NCI-H2029 treated with DMSO at 0.1 percent for 48 hours (cell line): Measurements from ENCODE around the gene MLLT3.

ENCODE experiments used
- DNase-seq: peaks from one replicate; lab custom pipeline; 2025; lab: John Stamatoyannopoulos, UW

Gene MLLT3

GRCh38 chr9:20476912-20477521 is 145.3 kb downstream of the MLLT3 start:
- no peak for DNase-seq

- DNase-seq: no peak
These were observed 147.8 kb downstream of the MLLT3 start for GRCh38 chr9:20474496-20474895.

DNA sequence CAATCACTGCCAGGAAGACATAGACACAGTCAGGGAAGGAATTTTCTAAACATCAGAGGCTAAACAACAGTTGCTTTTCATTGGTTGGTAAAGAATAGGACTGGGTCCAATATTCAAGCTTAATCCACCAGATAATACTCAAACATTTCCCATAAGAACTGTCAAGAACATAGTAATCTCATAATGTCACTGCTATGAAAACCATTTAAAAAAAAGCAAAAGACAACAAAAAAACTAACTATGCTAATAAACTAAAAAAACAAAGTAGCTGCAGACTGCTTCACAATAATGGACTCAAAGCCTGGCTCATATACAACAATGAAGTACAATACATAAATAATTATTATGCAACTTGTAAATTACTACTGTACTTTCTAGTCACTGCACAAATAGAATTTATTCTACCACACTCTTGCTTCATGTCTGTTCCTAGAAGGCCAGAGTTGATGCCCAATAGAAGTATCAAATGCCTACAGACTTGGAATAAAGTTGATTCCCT is 148.7 kb downstream of the MLLT3 start:
- DNase-seq: no peak

GRCh38 chr9:20472342-20473045 is 149.8 kb downstream of the MLLT3 start:
- DNase-seq: no peak

GRCh38 chr9:20466328-20467008 is 155.8 kb downstream of the MLLT3 start:
- DNase-seq: no peak

DNA sequence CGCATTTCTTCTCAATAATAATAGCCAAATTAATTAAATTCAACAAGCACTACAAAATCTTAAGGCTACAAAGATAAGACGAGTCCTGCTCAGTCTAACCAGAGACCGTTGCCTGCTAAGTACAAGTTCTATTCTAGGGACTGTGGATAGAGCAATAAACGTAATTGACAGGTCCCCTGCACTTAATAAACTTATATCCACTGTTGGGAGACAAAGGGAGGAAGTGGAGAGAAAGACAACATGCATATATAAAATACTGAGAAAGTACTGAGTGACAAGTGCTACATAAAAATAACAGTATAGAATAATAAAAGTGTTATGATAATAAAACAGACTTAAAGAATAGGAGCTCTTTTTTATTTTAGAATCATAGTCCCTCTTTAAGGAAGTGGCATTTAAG is 158.1 kb downstream of the MLLT3 start:
- no peak for DNase-seq

DNA sequence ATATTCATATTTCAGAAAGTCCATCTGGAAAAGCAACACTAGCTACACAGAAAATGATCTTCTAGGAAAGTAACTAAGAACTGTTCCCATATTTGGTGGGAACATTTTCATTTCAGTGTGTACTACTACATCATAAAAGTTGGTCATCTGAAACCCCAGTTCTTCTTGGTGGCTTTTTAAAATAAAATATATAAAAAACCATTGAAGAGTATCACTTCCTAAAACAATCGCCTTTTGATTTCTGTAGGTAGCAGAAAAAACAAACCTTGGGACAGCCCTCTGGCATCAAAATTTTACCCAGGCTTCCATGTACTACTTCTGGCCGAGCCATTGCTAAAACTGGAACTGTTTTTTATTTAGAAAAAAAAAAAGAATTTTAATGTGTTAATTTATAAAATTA is 158.5 kb downstream of the MLLT3 start:
- DNase-seq: no peak

DNA sequence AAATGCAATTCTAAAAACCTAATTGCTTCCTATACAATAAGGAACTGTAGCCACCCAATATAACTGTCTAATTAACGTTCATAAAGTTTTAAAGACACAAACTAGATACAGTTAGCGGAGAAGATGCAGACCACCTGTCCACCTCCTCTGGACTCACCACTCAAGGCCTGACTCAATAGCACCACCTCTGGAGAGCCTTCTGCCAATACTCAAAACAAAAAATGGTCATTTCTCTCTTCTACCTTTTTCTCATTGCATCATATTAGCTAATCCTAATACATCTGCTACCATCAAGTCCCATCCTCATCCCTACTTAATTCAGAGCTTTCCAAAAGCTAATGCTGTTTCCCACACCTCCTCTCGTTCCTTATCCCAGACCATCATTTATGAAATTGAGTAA is 159.9 kb downstream of the MLLT3 start:
- no peak for DNase-seq

DNA sequence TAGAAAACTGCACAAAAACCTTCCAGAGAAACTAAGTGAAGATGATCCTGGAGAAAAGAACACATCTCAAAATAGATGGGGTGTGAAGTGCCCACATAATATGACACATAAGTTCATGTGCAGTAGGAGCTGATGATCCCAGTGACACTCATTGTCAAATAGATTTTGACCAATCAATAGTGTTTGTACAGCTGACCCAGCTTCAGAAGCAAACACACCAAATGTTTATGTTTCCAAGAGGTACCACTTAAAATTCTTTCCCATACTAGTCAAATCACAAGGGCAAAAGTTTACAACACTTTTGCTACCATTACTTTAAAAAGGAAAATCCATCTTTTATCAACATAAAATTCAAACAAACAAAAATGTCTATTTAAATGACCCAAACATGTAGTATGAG is 175.0 kb downstream of the MLLT3 start:
- DNase-seq: no peak

- DNase-seq: no peak
These were observed 176.1 kb downstream of the MLLT3 start for GRCh38 chr9:20446248-20446647.

DNA sequence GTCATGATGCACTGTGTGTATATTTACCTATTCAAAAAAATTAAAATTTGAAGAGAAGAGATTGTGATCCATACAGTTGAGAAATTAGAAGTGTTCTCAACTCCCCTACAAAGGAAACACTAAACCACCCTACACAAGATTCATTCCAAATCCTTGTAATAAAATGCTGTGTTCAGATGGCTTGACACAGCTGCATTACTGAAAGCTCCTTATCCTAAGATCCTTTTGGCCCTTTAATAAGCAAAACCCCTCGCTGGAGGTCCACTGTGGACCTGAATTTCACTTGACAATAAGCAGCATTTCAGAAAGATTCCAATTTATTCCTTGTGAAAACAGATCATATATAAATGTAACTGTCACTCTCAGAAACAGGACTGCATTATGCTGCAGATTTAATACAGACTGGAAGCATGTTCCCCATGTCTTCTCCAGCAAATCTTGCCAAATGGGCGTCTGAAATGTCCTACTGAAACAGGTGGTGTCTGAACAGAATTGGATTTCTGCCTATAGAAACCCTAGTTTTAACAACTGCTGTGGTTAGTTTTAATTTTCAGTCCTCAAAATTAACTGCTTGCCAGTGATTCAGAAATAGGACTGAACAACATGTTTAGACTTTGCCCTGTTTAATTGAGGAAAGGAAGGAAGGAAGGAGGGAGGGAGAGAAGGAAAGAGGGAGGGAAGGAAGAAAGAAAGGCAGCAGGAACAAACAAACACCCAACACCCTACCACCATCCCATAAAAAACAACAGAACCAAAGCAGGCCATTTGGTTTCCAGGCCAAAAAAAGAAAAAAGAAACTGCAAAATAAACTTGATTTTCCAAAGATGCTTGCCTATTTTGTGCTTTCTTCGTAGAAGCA is 179.6 kb downstream of the MLLT3 start:
- DNase-seq: no peak

DNA sequence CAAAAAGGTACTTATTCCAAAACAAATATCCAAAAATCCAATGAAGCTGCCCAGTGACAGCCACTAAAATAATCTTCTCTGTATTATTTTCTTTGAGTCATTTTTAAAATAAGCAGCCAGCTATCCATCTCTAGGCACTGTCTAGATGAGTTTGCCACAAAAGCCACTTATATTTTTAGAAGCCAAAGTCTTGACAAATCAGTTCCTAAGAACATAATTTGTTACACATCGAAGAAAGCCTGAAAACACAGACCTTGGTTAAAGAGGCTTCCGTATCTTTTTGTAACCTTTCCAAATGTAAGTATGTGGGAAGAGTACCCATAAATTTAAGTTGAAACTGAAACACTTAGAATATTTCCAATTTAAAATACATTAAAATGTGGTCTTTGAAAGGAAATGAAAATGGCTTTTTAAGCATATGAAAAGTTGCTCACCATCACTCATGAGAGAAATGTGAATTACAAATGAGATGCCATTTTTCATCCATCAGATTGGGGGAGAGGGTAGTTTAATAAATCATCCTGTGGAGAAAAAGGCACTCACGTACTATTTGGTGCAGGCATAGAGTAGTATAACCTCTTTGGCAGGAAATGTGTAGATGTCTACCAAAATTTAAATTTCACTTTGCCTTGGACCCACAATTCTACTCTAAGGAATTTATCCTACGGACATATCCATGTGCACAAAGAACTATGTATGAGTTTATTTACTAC is 180.4 kb downstream of the MLLT3 start:
- DNase-seq: no peak

DNA sequence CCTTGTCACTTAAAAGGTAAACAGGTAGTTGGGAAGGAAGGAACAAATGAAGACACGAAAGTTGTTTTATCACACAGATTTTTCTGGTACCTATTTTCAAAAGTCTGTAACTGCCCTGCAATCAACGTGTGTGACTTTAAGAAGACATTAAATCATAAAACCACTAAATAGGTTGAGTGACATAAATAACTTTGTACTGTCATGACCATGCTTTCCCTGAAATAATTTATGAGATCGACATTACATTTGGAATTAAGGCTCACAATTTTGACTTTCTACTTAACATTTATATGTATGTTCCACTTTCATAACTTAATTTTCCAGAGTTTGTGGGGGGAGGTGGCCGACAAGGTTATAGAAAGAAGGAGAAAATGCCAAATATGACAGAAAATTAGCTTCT is 181.1 kb downstream of the MLLT3 start:
- no peak for DNase-seq

GRCh38 chr9:20437476-20437875 is 184.8 kb downstream of the MLLT3 start:
- DNase-seq: no peak

DNA sequence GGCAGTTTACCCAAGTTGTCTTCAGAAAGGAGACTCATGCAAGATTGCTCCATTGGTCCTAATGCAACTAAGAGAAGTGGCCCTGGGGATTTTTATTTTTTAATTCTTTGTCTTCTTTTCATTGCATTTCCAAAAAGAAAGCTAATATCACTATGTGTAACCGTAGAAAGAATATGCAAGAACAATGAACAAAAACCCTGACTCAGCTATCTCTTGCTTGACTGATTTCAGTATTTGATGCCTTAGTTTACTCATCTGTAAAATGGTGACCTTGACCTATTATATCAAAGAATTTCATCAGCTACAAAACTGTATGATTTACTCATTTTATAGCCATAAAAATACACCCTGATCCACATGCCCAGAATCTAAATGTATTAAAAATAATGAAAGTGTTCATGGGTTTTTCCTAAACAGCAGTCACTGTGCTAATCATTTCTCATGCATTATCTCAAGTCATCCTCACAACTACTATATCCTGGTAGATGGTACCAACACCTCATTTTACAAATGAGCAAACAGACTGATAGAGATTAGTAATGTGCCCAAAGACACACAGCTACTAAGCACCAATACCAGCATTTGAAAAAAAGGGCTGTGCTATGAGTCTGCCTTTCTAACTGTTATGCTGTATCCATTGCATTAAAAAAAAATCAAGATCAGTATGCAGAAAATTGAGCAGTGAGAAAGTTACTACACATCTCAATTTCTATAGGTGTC is 185.7 kb downstream of the MLLT3 start:
- DNase-seq: no peak

DNA sequence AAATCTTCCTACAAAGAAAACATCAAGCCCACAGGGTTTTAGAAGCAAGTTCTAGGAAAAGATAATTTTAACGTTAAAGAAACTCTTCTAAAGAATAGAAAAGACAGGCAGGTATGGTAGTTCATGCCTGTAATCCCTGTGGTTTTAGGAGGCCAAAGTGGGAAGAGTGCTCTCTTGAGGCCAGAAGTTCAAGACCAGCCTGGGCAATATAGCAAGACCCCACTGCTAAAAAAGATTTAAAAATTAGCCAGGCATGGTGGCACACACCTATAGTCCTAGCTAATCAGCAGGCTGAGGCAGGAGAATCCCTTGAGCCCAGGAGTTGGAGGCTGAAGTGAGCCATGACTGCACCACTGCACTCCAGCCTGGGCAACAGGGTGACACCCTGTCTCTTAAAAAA is 193.3 kb downstream of the MLLT3 start:
- no peak for DNase-seq

- no peak for DNase-seq
These were observed 194.9 kb downstream of the MLLT3 start for GRCh38 chr9:20427359-20427758.

DNA sequence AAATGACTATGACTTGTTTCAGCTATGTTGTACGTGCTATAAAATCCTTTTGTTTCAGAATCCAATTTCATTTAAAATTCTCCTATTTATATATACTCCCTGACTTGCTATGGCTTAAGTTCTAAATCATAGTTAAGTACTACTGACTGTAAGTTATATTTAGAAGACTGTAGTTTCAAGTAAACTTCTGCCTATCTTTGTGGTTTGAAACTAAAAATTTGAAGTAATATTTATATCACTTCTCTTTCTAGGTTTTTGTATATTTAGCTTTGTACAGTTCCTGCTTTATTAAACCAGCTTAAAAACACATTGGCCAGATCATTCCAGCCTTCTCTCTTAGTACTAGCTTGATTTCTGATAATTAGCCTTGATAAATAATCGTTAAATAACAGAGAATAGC is 196.3 kb downstream of the MLLT3 start:
- DNase-seq: no peak

GRCh38 chr9:20419533-20419932 is 202.8 kb downstream of the MLLT3 start:
- no peak for DNase-seq

- DNase-seq: no peak
These were observed 203.8 kb downstream of the MLLT3 start for GRCh38 chr9:20418485-20418884.
